K562 (cell line): ENCODE results near the gene TULP3. TPM values are rescaled to one million over a fixed set of nuclear protein-coding genes. Genes with fewer than 3 reads are reported as not detected.

Experiments used
- ARID4B ChIP-seq: sonication (generic); formaldehyde crosslinking; IDR thresholded peaks from 2 replicates; pipeline ENCODE4 v1.8.0; 2022; ENCODE audit warnings: mild to moderate bottlenecking, missing genetic modification reagents
- CTBP1 ChIP-seq: fragments of 450-650 bp; IDR thresholded peaks from 2 replicates; pipeline ENCODE4 v1.6.1; 2016; ENCODE audit warnings: borderline replicate concordance
- E2F4 ChIP-seq: sonication (generic); formaldehyde crosslinking; IDR thresholded peaks from 2 replicates; pipeline ENCODE4 v1.8.0; 2022; ENCODE audit warnings: mild to moderate bottlenecking, low read depth, missing genetic modification reagents
- E4F1 ChIP-seq: fragments of 250-450 bp; sonication (Bioruptor Pico); IDR thresholded peaks from 2 replicates; pipeline ENCODE4 v1.5.0; 2021; ENCODE audit warnings: mild to moderate bottlenecking, borderline replicate concordance
- HDAC2 ChIP-seq: fragments of 450-650 bp; IDR thresholded peaks from 2 replicates; pipeline ENCODE4 v1.6.1; 2016; ENCODE audit warnings: mild to moderate bottlenecking
- MAZ ChIP-seq, 2 experiments: fragments of 450-650 bp in 1 of 2; sonication (generic) in 1 of 2; formaldehyde crosslinking; IDR thresholded peaks in 1 of 2; conservative IDR thresholded peaks in 1 of 2; 2 replicates each; pipeline versions ENCODE4 v1.4.0 to v1.5.0; 2020; ENCODE audit warnings: mild to moderate bottlenecking in 1 of 2, missing genetic modification reagents in 1 of 2
- MEF2D ChIP-seq: conservative IDR thresholded peaks from 2 replicates; pipeline ENCODE4 v1.6.1; 2016; ENCODE audit warnings: low read depth, missing genetic modification characterization, missing compliant biosample characterization
- NCOR1 ChIP-seq: fragments of 450-650 bp; IDR thresholded peaks from 2 replicates; pipeline ENCODE4 v1.6.1; 2016; ENCODE audit warnings: mild to moderate bottlenecking, moderate library complexity
- NKRF ChIP-seq: fragments of 450-650 bp; IDR thresholded peaks from 2 replicates; pipeline ENCODE4 v1.6.1; 2016; ENCODE audit warnings: borderline replicate concordance
- SMAD3 ChIP-seq: fragments of 450-650 bp; formaldehyde crosslinking; conservative IDR thresholded peaks from 2 replicates; pipeline ENCODE4 v1.4.0; 2020; ENCODE audit warnings: mild to moderate bottlenecking
- ZNF316 ChIP-seq: fragments of 450-650 bp; IDR thresholded peaks from 2 replicates; pipeline ENCODE4 v1.6.1; 2016
- ZNF384 ChIP-seq: IDR thresholded peaks from 2 replicates; pipeline ENCODE4 v1.6.1; 2012; ENCODE audit warnings: low read depth, low read length, improper control_type of control experiment
- ZNF561 ChIP-seq: fragments of 450-650 bp; formaldehyde crosslinking; conservative IDR thresholded peaks from 2 replicates; pipeline ENCODE4 v1.4.0; 2020; ENCODE audit warnings: mild to moderate bottlenecking, moderate library complexity
- ZNF583 ChIP-seq: fragments of 250-450 bp; sonication (Bioruptor Pico); IDR thresholded peaks from 2 replicates; pipeline ENCODE4 v1.4.0; 2020
- polyA plus RNA-seq, 8 experiments: library from polyadenylated mRNA; depleted of rRNA in 4 of 8; stranded (reverse) in 5 of 8; unstranded in 3 of 8; fragments of >200 nt; fragmentation: Nextera tagmentation in 2 of 8; fragmentation: Illumina TruSeq in 1 of 8; extraction: Ambion mirVana in 2 of 8; extraction: Trizol in 1 of 8; gene quantifications; 2 replicates each; pipeline versions ENCODE4 v1.2.1 to v1.2.3, GENCODE V29; 2011 to 2014; ENCODE audit warnings: inconsistent platforms in 1 of 8, missing spikeins in 1 of 8
- total RNA-seq, 7 experiments: library from RNA; depleted of rRNA in 6 of 7; stranded (reverse); fragments of >200 nt in 6 of 7; fragmentation: Illumina TruSeq in 2 of 7; extraction: Trizol in 2 of 7; gene quantifications; 2 replicates each; pipeline versions ENCODE4 v1.2.1 to v1.2.3, GENCODE V29; 2011 to 2021; ENCODE audit warnings: low replicate concordance in 1 of 7

Gene TULP3
- total and polyA plus RNA-seq, 9 of the 15 experiments (the other 6 are each of a cell fraction or from before 2014, with no cell fraction given), result 3.6 to 13.3 (median 7.3) TPM

GRCh38 chr12:2890388-2891239, at the start of gene TULP3 (continued):
- TF ChIP-seq NKRF (peak; percentile 81; the same call in 1 of the 2 replicates), ZNF561 (CRISPR knock-in tag) (no peak), NCOR1 (no peak), CTBP1 (peak; percentile 46; the same call in 1 of the 2 replicates), E2F4 (CRISPR knock-in tag) (no peak), SMAD3 (CRISPR knock-in tag) (no peak), E4F1 (CRISPR knock-in tag) (no peak), ARID4B (CRISPR knock-in tag) (peak; percentile 60; the same call in 1 of the 2 replicates), ZNF583 (CRISPR knock-in tag) (no peak), HDAC2 (no peak), MAZ (CRISPR knock-in tag; conservative IDR thresholded peaks at IDR 0.05 in 1 of 2, IDR thresholded peaks at IDR 0.05 in 1 of 2) (peak in 1 of 2 experiments; percentile 66; a peak in 2 of 4 replicates), MEF2D (tag) (no peak), ZNF384 (no peak), ZNF316 (no peak)
